Measurements from ENCODE around the gene SRRT. TPM values are rescaled to one million over a fixed set of nuclear protein-coding genes. Genes with fewer than 3 reads are reported as not detected.

The SRRT gene
- total and polyA plus RNA-seq, 2 donors (not counting 1 experiment from before 2014, with no cell fraction given), result 32.0 to 33.7 TPM

DNA sequence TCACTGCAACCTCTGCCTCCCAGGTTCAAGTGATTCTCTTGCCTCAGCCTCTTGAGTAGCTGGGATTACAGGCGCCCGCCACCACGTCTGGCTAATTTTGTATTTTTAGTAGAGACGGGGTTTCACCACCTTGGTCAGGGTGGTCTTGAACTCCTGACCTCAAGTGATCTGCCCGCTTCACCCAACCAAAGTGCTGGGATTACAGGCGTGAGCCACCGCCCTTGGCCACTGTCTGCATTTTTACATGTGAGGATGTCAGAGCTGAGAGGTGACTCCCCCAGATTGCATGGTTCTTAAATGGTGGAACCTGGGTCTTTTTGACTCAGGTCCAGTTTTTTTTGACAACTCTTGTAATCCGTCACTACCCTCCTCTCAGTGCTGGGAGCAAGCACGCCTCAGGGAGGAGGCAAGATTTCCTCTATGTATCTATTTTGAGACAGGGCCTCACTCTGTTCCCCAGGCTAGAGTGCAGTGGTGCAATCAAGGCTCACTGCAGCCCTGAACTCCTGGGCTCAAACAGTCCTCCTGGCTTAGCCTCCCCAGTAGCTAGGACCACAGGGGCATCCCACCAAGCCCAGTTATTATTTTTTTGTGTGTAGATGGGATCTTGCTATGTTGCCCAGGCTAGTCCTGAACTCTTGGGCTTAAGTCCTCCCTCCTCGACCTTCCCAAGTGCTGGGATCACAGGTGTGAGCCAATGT, 1.2 kb upstream of the SRRT start:
- TF ChIP-seq EZH2 (IDR thresholded peaks at IDR 0.05; ENCODE audit: low read length, missing control alignments), result no peak
- TF ChIP-seq, protein P1, sequence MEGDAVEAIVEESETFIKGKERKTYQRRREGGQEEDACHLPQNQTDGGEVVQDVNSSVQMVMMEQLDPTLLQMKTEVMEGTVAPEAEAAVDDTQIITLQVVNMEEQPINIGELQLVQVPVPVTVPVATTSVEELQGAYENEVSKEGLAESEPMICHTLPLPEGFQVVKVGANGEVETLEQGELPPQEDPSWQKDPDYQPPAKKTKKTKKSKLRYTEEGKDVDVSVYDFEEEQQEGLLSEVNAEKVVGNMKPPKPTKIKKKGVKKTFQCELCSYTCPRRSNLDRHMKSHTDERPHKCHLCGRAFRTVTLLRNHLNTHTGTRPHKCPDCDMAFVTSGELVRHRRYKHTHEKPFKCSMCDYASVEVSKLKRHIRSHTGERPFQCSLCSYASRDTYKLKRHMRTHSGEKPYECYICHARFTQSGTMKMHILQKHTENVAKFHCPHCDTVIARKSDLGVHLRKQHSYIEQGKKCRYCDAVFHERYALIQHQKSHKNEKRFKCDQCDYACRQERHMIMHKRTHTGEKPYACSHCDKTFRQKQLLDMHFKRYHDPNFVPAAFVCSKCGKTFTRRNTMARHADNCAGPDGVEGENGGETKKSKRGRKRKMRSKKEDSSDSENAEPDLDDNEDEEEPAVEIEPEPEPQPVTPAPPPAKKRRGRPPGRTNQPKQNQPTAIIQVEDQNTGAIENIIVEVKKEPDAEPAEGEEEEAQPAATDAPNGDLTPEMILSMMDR (conservative IDR thresholded peaks at IDR 0.05 in 1 of 2, IDR thresholded peaks at IDR 0.05 in 1 of 2; ENCODE audit: low read depth in 1 of 2, low read length in 2 of 2), result no peak
- peak overlapping the region; percentile 84 for H3K4me2 ChIP-seq (ENCODE audit: extremely low read depth, insufficient read depth, low read length)
- no peak overlapping the region for H2AFZ ChIP-seq (ENCODE audit: low read length)
- H3K27ac ChIP-seq (ENCODE audit: insufficient read depth, low read length), result peak overlapping the region; percentile 92
- H3K27me3 ChIP-seq (ENCODE audit: control insufficient read depth, insufficient read depth, low read length), result no peaks in the 10 kb centered on the region
- peaks cover 6% of the 10 kb centered on the region for H3K4me1 ChIP-seq (ENCODE audit: control insufficient read depth, extremely low read depth, insufficient read depth, low read length)
- H3K36me3 ChIP-seq (ENCODE audit: control insufficient read depth, insufficient read depth, low read length), result peaks cover 27% of the 10 kb centered on the region
- H4K20me1 ChIP-seq (ENCODE audit: control insufficient read depth, extremely low read depth, insufficient read depth, low read length), result no peaks in the 10 kb centered on the region
- H3K9ac ChIP-seq (ENCODE audit: insufficient read depth, low read length), result no peak overlapping the region
- no peaks in the 10 kb centered on the region for H3K9me3 ChIP-seq (ENCODE audit: control insufficient read depth, insufficient read depth, low read depth, low read length)
- DNase-seq (ENCODE audit: low read depth in 2 of 2), result no peak
- H3K79me2 ChIP-seq (ENCODE audit: control insufficient read depth, insufficient read depth, low read length), result peaks cover 61% of the 10 kb centered on the region
- peak overlapping the region in 2 of 4 experiments; percentile 92 to 95 for H3K4me3 ChIP-seq (replicated peaks in 1 of 4; ENCODE audit: control extremely low read depth in 1 of 4, insufficient read depth in 1 of 4, low read depth in 3 of 4, low read length in 4 of 4)

DNA sequence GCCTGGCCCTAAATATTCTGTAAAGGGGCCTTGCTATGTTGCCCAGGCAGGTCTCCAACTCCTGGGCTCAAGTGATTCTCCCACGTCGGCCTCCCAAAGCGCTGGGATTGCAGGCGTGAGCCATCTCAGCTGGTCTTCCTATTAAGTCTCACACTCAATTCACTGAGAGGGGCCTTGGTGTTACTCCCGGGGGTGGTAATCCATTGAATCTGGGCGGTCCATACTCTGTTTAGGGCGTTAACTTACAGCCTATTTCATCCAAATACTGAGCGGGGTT, 665 bp upstream of the SRRT start:
- H3K79me2 ChIP-seq (ENCODE audit: control insufficient read depth, insufficient read depth, low read length), result peaks cover 61% of the 10 kb centered on the region
- H3K4me3 ChIP-seq (replicated peaks in 1 of 4; ENCODE audit: control extremely low read depth in 1 of 4, insufficient read depth in 1 of 4, low read depth in 3 of 4, low read length in 4 of 4), result peak overlapping the region; percentile 51 to 95 (median 75)
- H3K9me3 ChIP-seq (ENCODE audit: control insufficient read depth, insufficient read depth, low read depth, low read length), result no peaks in the 10 kb centered on the region
- peak overlapping the region; percentile 88 for H3K9ac ChIP-seq (ENCODE audit: insufficient read depth, low read length)
- no peaks in the 10 kb centered on the region for H4K20me1 ChIP-seq (ENCODE audit: control insufficient read depth, extremely low read depth, insufficient read depth, low read length)
- H2AFZ ChIP-seq (ENCODE audit: low read length), result peak overlapping the region; percentile 62
- peaks cover 6% of the 10 kb centered on the region for H3K4me1 ChIP-seq (ENCODE audit: control insufficient read depth, extremely low read depth, insufficient read depth, low read length)
- H3K36me3 ChIP-seq (ENCODE audit: control insufficient read depth, insufficient read depth, low read length), result peaks cover 27% of the 10 kb centered on the region
- H3K27me3 ChIP-seq (ENCODE audit: control insufficient read depth, insufficient read depth, low read length), result no peaks in the 10 kb centered on the region
- no peak for DNase-seq (ENCODE audit: low read depth in 2 of 2)
- peak overlapping the region; percentile 84 for H3K4me2 ChIP-seq (ENCODE audit: extremely low read depth, insufficient read depth, low read length)
- peak overlapping the region; percentile 92 for H3K27ac ChIP-seq (ENCODE audit: insufficient read depth, low read length)
- TF ChIP-seq, protein P1 (conservative IDR thresholded peaks at IDR 0.05 in 1 of 2, IDR thresholded peaks at IDR 0.05 in 1 of 2; ENCODE audit: low read depth in 1 of 2, low read length in 2 of 2), result no peak
- no peak for TF ChIP-seq EZH2 (IDR thresholded peaks at IDR 0.05; ENCODE audit: low read length, missing control alignments)

DNA sequence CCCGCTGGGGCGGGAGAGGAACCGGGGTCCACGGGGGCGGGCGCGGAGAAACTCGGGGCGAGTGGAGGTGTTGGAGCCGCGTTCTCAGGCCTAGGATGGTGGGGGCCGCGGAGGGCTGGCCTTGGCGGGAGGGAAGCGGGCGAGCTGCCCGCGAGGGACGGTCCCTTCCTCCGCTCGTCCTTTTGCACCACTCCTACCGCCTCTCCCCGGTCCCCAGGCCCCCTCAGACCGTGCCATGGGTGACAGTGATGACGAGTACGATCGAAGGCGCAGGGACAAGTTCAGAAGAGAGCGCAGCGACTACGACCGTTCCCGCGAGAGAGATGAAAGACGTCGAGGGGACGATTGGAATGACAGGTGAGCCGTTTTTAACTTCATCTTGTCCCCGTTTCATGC, 451 bp downstream of the SRRT start:
- Histone ChIP-seq H2AFZ (ENCODE audit: low read length) (no peak overlapping the region), H3K4me1 (ENCODE audit: control insufficient read depth, extremely low read depth, insufficient read depth, low read length) (peaks cover 6% of the 10 kb centered on the region), H3K4me3 (replicated peaks in 1 of 4; ENCODE audit: control extremely low read depth in 1 of 4, insufficient read depth in 1 of 4, low read depth in 3 of 4, low read length in 4 of 4) (peak overlapping the region; percentile 58 to 95 (median 94)), H4K20me1 (ENCODE audit: control insufficient read depth, extremely low read depth, insufficient read depth, low read length) (no peaks in the 10 kb centered on the region), H3K27me3 (ENCODE audit: control insufficient read depth, insufficient read depth, low read length) (no peaks in the 10 kb centered on the region), H3K9ac (ENCODE audit: insufficient read depth, low read length) (peak overlapping the region; percentile 88), H3K36me3 (ENCODE audit: control insufficient read depth, insufficient read depth, low read length) (peaks cover 27% of the 10 kb centered on the region), H3K4me2 (ENCODE audit: extremely low read depth, insufficient read depth, low read length) (peak overlapping the region; percentile 90), H3K9me3 (ENCODE audit: control insufficient read depth, insufficient read depth, low read depth, low read length) (no peaks in the 10 kb centered on the region), H3K79me2 (ENCODE audit: control insufficient read depth, insufficient read depth, low read length) (peaks cover 64% of the 10 kb centered on the region), H3K27ac (ENCODE audit: insufficient read depth, low read length) (peak overlapping the region; percentile 92)
- DNase-seq (ENCODE audit: low read depth in 2 of 2), result no peak
- no peak for TF ChIP-seq EZH2 (IDR thresholded peaks at IDR 0.05; ENCODE audit: low read length, missing control alignments)
- TF ChIP-seq, protein P1 (conservative IDR thresholded peaks at IDR 0.05 in 1 of 2, IDR thresholded peaks at IDR 0.05 in 1 of 2; ENCODE audit: low read depth in 1 of 2, low read length in 2 of 2), result no peak

Data from fibroblast of lung (primary cell).